ENCODE results near the gene MAST2. TPM values are rescaled to one million over a fixed set of nuclear protein-coding genes. Genes with fewer than 3 reads are reported as not detected.

The MAST2 gene
- total RNA-seq, 1 donor from 2014 or later, result 22.0 TPM

- no peak for ATAC-seq
- intact Hi-C loops (cut with DNase I), result no loop called here
Observed at GRCh38 chr1:45908611-45909140, 105.3 kb downstream of the MAST2 start.

GRCh38 chr1:45911634-45912033 is 108.2 kb downstream of the MAST2 start:
- DNase-seq, result no peak
- H3K9me3 ChIP-seq, result no peaks in the 10 kb centered on the region
- H3K4me3 ChIP-seq, result no peak overlapping the region
- no peaks in the 10 kb centered on the region for H3K36me3 ChIP-seq
- intact Hi-C loops (cut with DNase I), result no loop called here
- no peak overlapping the region for H3K27ac ChIP-seq
- no peak for TF ChIP-seq CTCF (IDR thresholded peaks at IDR 0.05)
- H3K4me1 ChIP-seq, result no peaks in the 10 kb centered on the region
- ATAC-seq, result no peak
- H3K27me3 ChIP-seq, result no peaks in the 10 kb centered on the region

More at GRCh38 chr1:45908611-45909140, 105.3 kb downstream of the MAST2 start:
- H3K27ac ChIP-seq, result no peak overlapping the region
- DNase-seq, result no peak
- no peak overlapping the region for H3K4me3 ChIP-seq
- H3K9me3 ChIP-seq, result no peaks in the 10 kb centered on the region
- no peaks in the 10 kb centered on the region for H3K36me3 ChIP-seq
- no peaks in the 10 kb centered on the region for H3K4me1 ChIP-seq
- no peaks in the 10 kb centered on the region for H3K27me3 ChIP-seq
- TF ChIP-seq CTCF (IDR thresholded peaks at IDR 0.05), result no peak

GRCh38 chr1:45913183-45913683 is 109.8 kb downstream of the MAST2 start:
- Histone ChIP-seq H3K9me3 (no peaks in the 10 kb centered on the region), H3K27ac (no peak overlapping the region), H3K36me3 (no peaks in the 10 kb centered on the region), H3K27me3 (no peaks in the 10 kb centered on the region), H3K4me3 (no peak overlapping the region), H3K4me1 (no peaks in the 10 kb centered on the region)
- DNase-seq, result no peak
- no peak for TF ChIP-seq CTCF (IDR thresholded peaks at IDR 0.05)
- ATAC-seq, result no peak
- intact Hi-C loops (cut with DNase I), result no loop called here

GRCh38 chr1:45913731-45914501 is 110.5 kb downstream of the MAST2 start:
- no peak for ATAC-seq

GRCh38 chr1:45914836-45915235 is 111.4 kb downstream of the MAST2 start:
- no peak overlapping the region for H3K4me3 ChIP-seq

More at GRCh38 chr1:45913731-45914501, 110.5 kb downstream of the MAST2 start:
- Histone ChIP-seq H3K4me3 (no peak overlapping the region), H3K4me1 (no peaks in the 10 kb centered on the region), H3K27me3 (no peaks in the 10 kb centered on the region), H3K27ac (no peak overlapping the region), H3K9me3 (no peaks in the 10 kb centered on the region), H3K36me3 (no peaks in the 10 kb centered on the region)
- intact Hi-C loops (cut with DNase I), result no loop called here
- no peak for DNase-seq
- TF ChIP-seq CTCF (IDR thresholded peaks at IDR 0.05), result no peak

More at GRCh38 chr1:45914836-45915235, 111.4 kb downstream of the MAST2 start:
- Histone ChIP-seq H3K36me3 (no peaks in the 10 kb centered on the region), H3K27me3 (no peaks in the 10 kb centered on the region), H3K27ac (no peak overlapping the region), H3K9me3 (no peaks in the 10 kb centered on the region), H3K4me1 (no peaks in the 10 kb centered on the region)
- intact Hi-C loops (cut with DNase I), result no loop called here
- DNase-seq (no peak), ATAC-seq (no peak)
- TF ChIP-seq CTCF (IDR thresholded peaks at IDR 0.05), result no peak
